WI38 (cell line): ENCODE measurements around the gene TESK2.

Experiments
- H3K4me3 ChIP-seq: 2 replicates; pipeline ENCODE4 v1.5.1; 2011; ENCODE audit warnings: low read depth, mild to moderate bottlenecking, control low read depth, low read length
- TF ChIP-seq, protein P1 (sequence below): IDR thresholded peaks from 2 replicates; pipeline ENCODE4 v1.5.1; 2012; ENCODE audit warnings: low read depth, mild to moderate bottlenecking, control low read depth, low read length

TESK2 gene

DNA sequence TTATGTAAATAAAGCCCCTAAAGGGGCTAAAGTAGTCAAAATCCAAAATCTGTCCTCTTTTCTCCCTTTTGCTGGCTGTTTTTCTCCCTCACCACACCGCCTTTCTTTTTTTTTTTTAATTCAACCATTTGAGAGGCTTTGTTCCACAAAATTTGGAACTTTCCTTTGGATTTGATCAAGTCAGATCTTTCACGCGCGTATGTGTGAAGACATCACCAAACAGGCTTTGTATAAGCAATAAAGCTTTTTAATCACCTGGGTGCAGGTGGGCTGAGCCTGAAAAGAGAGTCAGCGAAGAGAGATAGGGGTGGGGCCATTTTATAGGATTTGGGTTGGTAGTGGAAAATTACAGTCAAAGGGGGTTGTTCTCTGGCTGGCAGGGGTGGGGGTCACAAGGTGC lies 169.5 kb downstream of the TESK2 start:
- no peak overlapping the region for H3K4me3 ChIP-seq
- TF ChIP-seq, protein P1, sequence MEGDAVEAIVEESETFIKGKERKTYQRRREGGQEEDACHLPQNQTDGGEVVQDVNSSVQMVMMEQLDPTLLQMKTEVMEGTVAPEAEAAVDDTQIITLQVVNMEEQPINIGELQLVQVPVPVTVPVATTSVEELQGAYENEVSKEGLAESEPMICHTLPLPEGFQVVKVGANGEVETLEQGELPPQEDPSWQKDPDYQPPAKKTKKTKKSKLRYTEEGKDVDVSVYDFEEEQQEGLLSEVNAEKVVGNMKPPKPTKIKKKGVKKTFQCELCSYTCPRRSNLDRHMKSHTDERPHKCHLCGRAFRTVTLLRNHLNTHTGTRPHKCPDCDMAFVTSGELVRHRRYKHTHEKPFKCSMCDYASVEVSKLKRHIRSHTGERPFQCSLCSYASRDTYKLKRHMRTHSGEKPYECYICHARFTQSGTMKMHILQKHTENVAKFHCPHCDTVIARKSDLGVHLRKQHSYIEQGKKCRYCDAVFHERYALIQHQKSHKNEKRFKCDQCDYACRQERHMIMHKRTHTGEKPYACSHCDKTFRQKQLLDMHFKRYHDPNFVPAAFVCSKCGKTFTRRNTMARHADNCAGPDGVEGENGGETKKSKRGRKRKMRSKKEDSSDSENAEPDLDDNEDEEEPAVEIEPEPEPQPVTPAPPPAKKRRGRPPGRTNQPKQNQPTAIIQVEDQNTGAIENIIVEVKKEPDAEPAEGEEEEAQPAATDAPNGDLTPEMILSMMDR, result no peak

DNA sequence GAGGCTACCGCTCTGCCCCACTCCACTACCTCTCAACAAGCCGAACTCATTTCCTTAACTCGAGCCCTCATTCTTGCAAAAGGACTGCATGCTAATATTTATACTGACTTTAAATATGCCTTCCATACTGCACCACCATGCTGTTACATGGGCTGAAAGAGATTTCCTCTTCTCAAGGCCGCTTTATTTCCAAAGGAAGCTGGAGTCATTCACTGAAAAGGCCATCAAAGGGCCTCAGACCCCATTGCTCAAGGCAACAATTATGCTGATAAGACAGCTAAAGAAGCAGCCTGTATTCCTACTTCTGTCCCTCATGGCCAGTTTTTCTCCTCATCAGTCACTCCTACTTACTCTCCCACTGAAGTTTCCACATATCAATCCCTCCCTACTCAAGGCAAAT lies 171.2 kb downstream of the TESK2 start:
- TF ChIP-seq, protein P1, result no peak

DNA sequence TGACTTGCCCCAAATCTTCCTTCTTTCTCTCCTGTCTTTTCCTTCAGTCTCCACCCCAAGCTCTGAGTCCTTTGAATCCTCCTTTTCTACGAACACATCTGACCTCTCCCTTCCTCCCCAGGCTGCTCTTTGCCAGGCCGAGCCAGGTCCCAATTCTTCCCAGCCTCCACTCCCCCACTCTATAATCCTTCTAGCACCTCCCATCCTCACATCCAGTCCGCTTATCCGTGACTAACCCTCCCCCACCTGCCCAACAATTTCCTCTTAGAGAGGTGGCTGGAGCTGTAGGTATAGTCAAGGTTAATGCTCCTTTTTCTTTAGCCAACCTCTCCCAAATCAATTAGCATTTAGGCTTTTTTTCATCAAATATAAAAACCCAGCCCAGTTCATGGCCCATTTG lies 173.8 kb downstream of the TESK2 start:
- TF ChIP-seq, protein P1, result no peak
- no peak overlapping the region for H3K4me3 ChIP-seq

More for the DNA sequence above, 171.2 kb downstream of the TESK2 start:
- H3K4me3 ChIP-seq, result no peak overlapping the region

DNA sequence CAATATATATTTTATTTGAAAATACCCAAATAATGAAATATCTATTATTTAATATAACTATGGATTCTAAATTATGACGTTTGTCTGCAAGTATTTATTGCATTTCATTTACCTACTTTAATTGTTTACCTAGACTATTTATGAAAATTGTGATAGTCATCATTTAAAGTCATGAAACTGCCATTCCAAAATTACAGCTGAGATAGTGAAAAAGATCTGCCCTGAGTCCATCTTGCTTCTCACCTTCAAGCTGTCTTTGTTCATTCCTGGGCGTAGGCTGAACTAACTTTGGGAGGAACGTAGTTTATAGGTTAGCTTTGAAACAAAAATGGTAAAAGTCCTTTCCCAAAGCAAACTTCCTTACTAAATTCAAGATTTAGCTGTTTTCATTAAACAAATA lies 176.7 kb downstream of the TESK2 start:
- no peak overlapping the region for H3K4me3 ChIP-seq
- TF ChIP-seq, protein P1, result no peak

DNA sequence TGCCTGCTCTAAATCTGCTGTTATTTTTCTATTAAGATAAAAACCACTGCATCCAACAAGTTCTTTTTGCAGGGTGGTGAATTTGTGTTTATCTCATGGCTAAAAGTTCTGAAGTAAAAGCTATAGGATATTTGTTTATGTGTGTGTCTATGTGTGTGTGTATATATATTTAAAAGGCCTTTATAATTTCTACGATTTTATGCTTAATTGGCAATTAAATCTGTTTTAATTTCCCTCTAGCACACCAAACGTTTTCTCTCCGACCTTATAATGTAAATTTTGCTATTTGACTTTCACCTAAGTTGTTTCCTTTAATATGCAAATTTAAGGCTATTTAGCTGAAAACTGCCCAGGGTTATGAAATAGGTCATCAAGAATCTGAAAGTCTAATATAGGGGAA lies 184.1 kb downstream of the TESK2 start:
- TF ChIP-seq, protein P1, result no peak
- no peak overlapping the region for H3K4me3 ChIP-seq

DNA sequence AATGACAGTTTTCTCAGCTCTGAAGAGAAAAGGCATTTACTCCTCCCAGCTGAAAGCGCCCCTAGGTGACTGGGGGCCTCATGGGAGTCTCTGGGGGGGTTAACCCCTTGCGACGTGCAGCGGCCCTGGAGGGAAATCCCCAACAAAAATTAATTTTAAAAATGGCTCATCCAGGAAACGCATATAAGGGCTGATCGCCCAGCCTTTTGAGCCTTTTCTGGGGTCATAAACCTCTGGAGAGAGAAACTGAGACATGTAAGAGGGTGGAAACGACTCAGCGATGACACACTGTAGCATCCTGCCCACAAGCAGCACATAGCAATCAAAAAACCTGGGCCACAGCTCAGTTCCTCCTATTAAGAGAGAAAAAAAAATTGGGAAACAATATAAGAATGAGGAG lies 184.6 kb downstream of the TESK2 start:
- TF ChIP-seq, protein P1, result no peak
- no peak overlapping the region for H3K4me3 ChIP-seq

DNA sequence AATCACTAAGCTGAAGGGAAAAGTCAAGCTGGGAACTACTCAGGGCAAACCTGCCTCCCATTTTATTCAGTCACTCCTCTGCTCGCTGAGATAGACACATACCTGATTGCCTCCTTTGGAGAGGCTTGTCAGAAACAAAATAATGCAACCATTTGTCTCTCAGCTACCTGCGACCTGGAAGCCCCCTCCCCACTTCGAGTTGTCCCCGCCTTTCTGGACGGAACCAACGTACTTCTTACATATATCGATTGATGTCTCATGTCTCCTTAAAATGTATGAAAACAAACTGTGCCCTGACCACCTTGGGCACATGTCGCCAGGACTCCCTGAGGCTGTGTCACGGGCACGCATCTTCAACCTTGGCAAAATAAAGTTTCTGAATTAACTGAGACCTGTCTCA lies 185.7 kb downstream of the TESK2 start:
- no peak overlapping the region for H3K4me3 ChIP-seq
- TF ChIP-seq, protein P1, result no peak
